Esophagus squamous epithelium (tissue), 5 donors: ENCODE results near the gene NQO2. TPM values are rescaled to one million over a fixed set of nuclear protein-coding genes. Genes with fewer than 3 reads are reported as not detected.

Experiments
- DNase-seq: peaks from one replicate; lab custom pipeline; 2025; lab: John Stamatoyannopoulos, UW
- H3K27ac ChIP-seq, 4 donors: fragments of 200-600 bp; sonication (generic); one replicate each; pipeline ENCODE4 v1.5.1; 2016 to 2019; ENCODE audit warnings: mild to moderate bottlenecking in 1 of 4
- H3K27me3 ChIP-seq, 4 donors: fragments of 200-600 bp; sonication (generic); 1 replicate in 3 of 4; 2 replicates in 1 of 4; pipeline versions ENCODE4 v1.5.1 to v1.6.0; 2017 to 2021; ENCODE audit warnings: antibody characterized with exemption in 1 of 4
- H3K36me3 ChIP-seq, 3 donors: fragments of 200-600 bp; sonication (generic); one replicate each; pipeline ENCODE4 v1.5.1; 2016 to 2019
- H3K4me1 ChIP-seq, 3 donors: fragments of 200-600 bp; sonication (generic); one replicate each; pipeline ENCODE4 v1.5.1; 2017 to 2019
- H3K4me3 ChIP-seq, 4 donors: fragments of 200-600 bp; sonication (generic); 1 replicate in 3 of 4; 2 replicates in 1 of 4; pipeline ENCODE4 v1.5.1; 2016 to 2019; ENCODE audit warnings: mild to moderate bottlenecking in 2 of 4, moderate library complexity in 1 of 4
- H3K9me3 ChIP-seq, 3 donors: fragments of 200-600 bp; sonication (generic); one replicate each; pipeline ENCODE4 v1.5.1; 2016 to 2019
- CTCF ChIP-seq, 6 experiments: fragments of 450-650 bp in 4 of 6; fragments of 200-600 bp in 2 of 6; sonication (generic) in 2 of 6; IDR thresholded peaks; one replicate each; pipeline ENCODE4 v1.5.1; 2016 to 2019; ENCODE audit warnings: antibody characterized with exemption in 6 of 6, mild to moderate bottlenecking in 4 of 6, moderate library complexity in 4 of 6
- POLR2A ChIP-seq, 4 donors: fragments of 450-650 bp; IDR thresholded peaks; one replicate each; pipeline ENCODE4 v1.6.1; 2017; ENCODE audit warnings: antibody characterized with exemption in 4 of 4, mild to moderate bottlenecking in 4 of 4, moderate library complexity in 3 of 4
- WGBS, 2 donors: methylation state at CpG; one replicate each; pipeline ENCODE4 v1.1.5; 2018; 5-methylcytosine and 5-hydroxymethylcytosine counted together
- intact Hi-C: fragments of 100-400 bp; cut with DNase I; formaldehyde crosslinking; loops from one replicate; pipeline ENCODE4 v1.15.0; 2022
- total RNA-seq, 4 donors: library from RNA; depleted of rRNA; stranded (reverse); fragments of >200 nt; gene quantifications; one replicate each; pipeline ENCODE4 v1.1.0, GENCODE V29; 2016
- donor health status: DM: yes; HTN: yes; CAD: no.

The NQO2 gene
- total RNA-seq, 4 donors from 2014 or later: 18.7 to 38.3 (median 26.5) TPM

- H3K27ac ChIP-seq: peak overlapping the region; percentile 7 to 81 (median 78)
- peaks cover 20 to 74% (median 28%) of the 10 kb centered on the region in 3 donors for H3K4me1 ChIP-seq
- H3K27me3 ChIP-seq: no peaks in the 10 kb centered on the region
- H3K9me3 ChIP-seq: no peaks in the 10 kb centered on the region
- DNase-seq: no peak
- TF ChIP-seq CTCF (IDR thresholded peaks at IDR 0.05): no peak
- TF ChIP-seq POLR2A (IDR thresholded peaks at IDR 0.05): no peak
- intact Hi-C loops: no loop called here
- WGBS, 2 donors: 49 to 54% methylated on average over 2 of the region's 2 CpGs
- no peaks in the 10 kb centered on the region for H3K36me3 ChIP-seq
- H3K4me3 ChIP-seq: no peak overlapping the region
These were observed 19.8 kb upstream of the NQO2 start for GRCh38 chr6:2979819-2980464.

GRCh38 chr6:2980465-2980855, 19.2 kb upstream of the NQO2 start:
- Histone ChIP-seq H3K27ac (peak overlapping the region; percentile 75 to 81 (median 80)), H3K9me3 (no peaks in the 10 kb centered on the region), H3K27me3 (no peaks in the 10 kb centered on the region), H3K36me3 (no peaks in the 10 kb centered on the region), H3K4me3 (no peak overlapping the region), H3K4me1 (peaks cover 20 to 79% (median 28%) of the 10 kb centered on the region in 3 donors)
- no peak for TF ChIP-seq POLR2A (IDR thresholded peaks at IDR 0.05)
- no peak for TF ChIP-seq CTCF (IDR thresholded peaks at IDR 0.05)
- intact Hi-C loops: no loop called here
- WGBS, 2 donors: 56 to 62% methylated on average over 3 of the region's 3 CpGs
- no peak for DNase-seq

- no peak for DNase-seq
- no peak overlapping the region for H3K4me3 ChIP-seq
- 72 to 78% methylated on average over 4 of the region's 4 CpGs for WGBS, 2 donors
- H3K27me3 ChIP-seq: no peaks in the 10 kb centered on the region
- intact Hi-C loops: no loop called here
- H3K4me1 ChIP-seq: peaks cover 32 to 88% (median 40%) of the 10 kb centered on the region in 3 donors
- no peaks in the 10 kb centered on the region for H3K36me3 ChIP-seq
- peak overlapping the region; percentile 75 to 81 (median 78) for H3K27ac ChIP-seq
- TF ChIP-seq CTCF (IDR thresholded peaks at IDR 0.05) (no peak), POLR2A (IDR thresholded peaks at IDR 0.05) (no peak)
- H3K9me3 ChIP-seq: no peaks in the 10 kb centered on the region
These were observed 17.1 kb upstream of the NQO2 start for GRCh38 chr6:2982426-2983117.

GRCh38 chr6:2984738-2985406, 14.8 kb upstream of the NQO2 start:
- WGBS, 2 donors: 70 to 80% methylated on average over 9 to 12 of the region's 12 CpGs
- intact Hi-C loops: no loop called here
- Histone ChIP-seq H3K36me3 (no peaks in the 10 kb centered on the region), H3K27ac (no peak overlapping the region), H3K4me3 (no peak overlapping the region), H3K9me3 (no peaks in the 10 kb centered on the region), H3K4me1 (peaks cover 32 to 76% (median 46%) of the 10 kb centered on the region in 3 donors), H3K27me3 (no peaks in the 10 kb centered on the region)
- DNase-seq: no peak
- no peak for TF ChIP-seq POLR2A (IDR thresholded peaks at IDR 0.05)
- TF ChIP-seq CTCF (IDR thresholded peaks at IDR 0.05): no peak
